ENCODE results near the gene TTC33.
"Not testable (repeated sequence)": the region's sequence is repeated elsewhere in the genome, so short reads cannot be mapped to it uniquely, and the experiment has no call there.

TTC33 gene

GRCh38 chr5:40796487-40796889 is 40.7 kb upstream of the TTC33 start:
- H3K4me3 ChIP-seq (ENCODE audit: low read depth, low read length) = peak overlapping the region; percentile 90
- TF ChIP-seq CTCF (IDR thresholded peaks at IDR 0.05; ENCODE audit: low read depth, low read length) = no peak

GRCh38 chr5:40794877-40795276 is 39.1 kb upstream of the TTC33 start:
- H3K4me3 ChIP-seq (ENCODE audit: low read depth, low read length) = not testable (repeated sequence)

GRCh38 chr5:40794340-40794739 is 38.6 kb upstream of the TTC33 start:
- H3K4me3 ChIP-seq (ENCODE audit: low read depth, low read length) = not testable (repeated sequence)

- H3K4me3 ChIP-seq (ENCODE audit: low read depth, low read length) = not testable (repeated sequence)
Measured at GRCh38 chr5:40792691-40793090, 36.9 kb upstream of the TTC33 start.

GRCh38 chr5:40791715-40792139 is 36.0 kb upstream of the TTC33 start:
- H3K4me3 ChIP-seq (ENCODE audit: low read depth, low read length) = no peak overlapping the region
- no peak for TF ChIP-seq CTCF (IDR thresholded peaks at IDR 0.05; ENCODE audit: low read depth, low read length)

- H3K4me3 ChIP-seq (ENCODE audit: low read depth, low read length) = no peak overlapping the region
- TF ChIP-seq CTCF (IDR thresholded peaks at IDR 0.05; ENCODE audit: low read depth, low read length) = no peak
Measured at GRCh38 chr5:40790947-40791593, 35.3 kb upstream of the TTC33 start.

GRCh38 chr5:40788941-40789340 is 33.2 kb upstream of the TTC33 start:
- not testable (repeated sequence) for H3K4me3 ChIP-seq (ENCODE audit: low read depth, low read length)

- H3K4me3 ChIP-seq (ENCODE audit: low read depth, low read length) = no peak overlapping the region
- TF ChIP-seq CTCF (IDR thresholded peaks at IDR 0.05; ENCODE audit: low read depth, low read length) = no peak
Measured at GRCh38 chr5:40787986-40788385, 32.2 kb upstream of the TTC33 start.

- H3K4me3 ChIP-seq (ENCODE audit: low read depth, low read length) = not testable (repeated sequence)
Measured at GRCh38 chr5:40786664-40787063, 30.9 kb upstream of the TTC33 start.

- no peak for TF ChIP-seq CTCF (IDR thresholded peaks at IDR 0.05; ENCODE audit: low read depth, low read length)
- H3K4me3 ChIP-seq (ENCODE audit: low read depth, low read length) = no peak overlapping the region
Measured at GRCh38 chr5:40784916-40785315, 29.2 kb upstream of the TTC33 start.
